GM23338 (cell line): ENCODE results near the gene SLC23A2.

Source experiments
- CTCF ChIP-seq, 2 experiments: fragments of 200-600 bp in 1 of 2; sonication (generic) in 1 of 2; conservative IDR thresholded peaks; 2 replicates each; pipeline versions ENCODE4 v1.5.1 to v1.6.1; 2016 to 2017; ENCODE audit warnings: antibody characterized with exemption in 2 of 2, low read depth in 2 of 2, mild to moderate bottlenecking in 2 of 2, moderate library complexity in 1 of 2
- EZH2 ChIP-seq: fragments of 200-600 bp; sonication (generic); IDR thresholded peaks from one replicate; pipeline ENCODE4 v1.8.0; 2017; ENCODE audit warnings: antibody characterized with exemption, mild to moderate bottlenecking, low read depth; ENCODE audit not compliant: unreplicated experiment
- EZH2phosphoT487 ChIP-seq: fragments of 200-600 bp; sonication (generic); IDR thresholded peaks from one replicate; pipeline ENCODE4 v1.8.1; 2018; ENCODE audit warnings: antibody characterized with exemption; ENCODE audit not compliant: unreplicated experiment
- JUNB ChIP-seq: IDR thresholded peaks from one replicate; pipeline ENCODE4 v1.6.1; 2016; ENCODE audit warnings: antibody characterized with exemption; ENCODE audit not compliant: unreplicated experiment
- POLR2AphosphoS5 ChIP-seq: IDR thresholded peaks from 2 replicates; pipeline ENCODE4 v1.6.1; 2016; ENCODE audit warnings: antibody characterized with exemption, low read depth
- REST ChIP-seq: IDR thresholded peaks from one replicate; pipeline ENCODE4 v1.6.1; 2018; ENCODE audit warnings: antibody characterized with exemption; ENCODE audit not compliant: unreplicated experiment
- STAT1 ChIP-seq: IDR thresholded peaks from one replicate; pipeline ENCODE4 v1.6.1; 2016; ENCODE audit warnings: antibody characterized with exemption; ENCODE audit not compliant: unreplicated experiment
- ZNF114 ChIP-seq: fragments of 250-450 bp; sonication (Bioruptor Pico); IDR thresholded peaks from 2 replicates; pipeline ENCODE4 v1.5.0; 2020; ENCODE audit warnings: mild to moderate bottlenecking, moderate library complexity
- ZNF331 ChIP-seq: fragments of 250-450 bp; sonication (Bioruptor Pico); IDR thresholded peaks from 2 replicates; pipeline ENCODE4 v1.5.0; 2020; ENCODE audit warnings: low read depth, mild to moderate bottlenecking, moderate library complexity

GRCh38 chr20:4924032-4924431 is 77.3 kb downstream of the SLC23A2 start:
- TF ChIP-seq ZNF331 (CRISPR knock-in tag) (no peak), POLR2AphosphoS5 (no peak), CTCF (conservative IDR thresholded peaks at IDR 0.05; ENCODE audit: low read depth in 2 of 2) (no peak), REST (no peak), STAT1 (no peak), ZNF114 (CRISPR knock-in tag) (no peak), EZH2 (no peak), EZH2phosphoT487 (no peak), JUNB (no peak)
